ENCODE results near the gene TET3. TPM values are rescaled to one million over a fixed set of nuclear protein-coding genes. Genes with fewer than 3 reads are reported as not detected.
A peak's percentile ranks its signal among the peaks of the same experiment; 100 is the strongest.

The TET3 gene
- total RNA-seq, 2 experiments from 2014 or later, result 12.7 to 13.7 TPM

- Mint-ChIP-seq H3K9me3 (ENCODE audit: low read depth) (no peaks in the 10 kb centered on the region), H3K4me3 (peak overlapping the region; percentile 46), H3K27me3 (peaks cover 2% of the 10 kb centered on the region), H3K4me1 (peaks cover 34% of the 10 kb centered on the region), H3K27ac (peak overlapping the region; percentile 74), H3K36me3 (no peaks in the 10 kb centered on the region)
- ATAC-seq (peak; percentile 86), DNase-seq (peak; percentile 81)
- CTCF ChIA-PET, result interaction anchor here (0.7 to 2.0 kb wide), 8 partner anchors 10 to 147 kb away, joined by 3 to 8 read pairs (median 4); no protein-coding TSS in a partner anchor
These were observed 13.7 kb upstream of the TET3 start for GRCh38 chr2:73970850-73971471.

GRCh38 chr2:73971722-73972121 is 13.0 kb upstream of the TET3 start:
- Mint-ChIP-seq H3K27me3 (peaks cover 2% of the 10 kb centered on the region), H3K9me3 (ENCODE audit: low read depth) (no peaks in the 10 kb centered on the region), H3K27ac (peak overlapping the region; percentile 74), H3K4me3 (peak overlapping the region; percentile 46), H3K36me3 (no peaks in the 10 kb centered on the region), H3K4me1 (peaks cover 34% of the 10 kb centered on the region)
- no peak for DNase-seq
- CTCF ChIA-PET, result interaction anchor here (1.1 to 1.9 kb wide), 4 partner anchors 9 to 34 kb away, joined by 3 to 8 read pairs (median 4); no protein-coding TSS in a partner anchor
- no peak for ATAC-seq

- Mint-ChIP-seq H3K4me1 (peaks cover 34% of the 10 kb centered on the region), H3K9me3 (ENCODE audit: low read depth) (no peaks in the 10 kb centered on the region), H3K27me3 (peaks cover 2% of the 10 kb centered on the region), H3K27ac (no peak overlapping the region), H3K4me3 (no peak overlapping the region), H3K36me3 (no peaks in the 10 kb centered on the region)
- DNase-seq (no peak), ATAC-seq (no peak)
- CTCF ChIA-PET, result interaction anchor here (0.7 to 0.9 kb wide), 3 partner anchors 14 to 38 kb away, joined by 3 read pairs; no protein-coding TSS in a partner anchor
These were observed 11.9 kb upstream of the TET3 start for GRCh38 chr2:73972846-73973245.

GRCh38 chr2:73975731-73976130 is 9.0 kb upstream of the TET3 start:
- CTCF ChIA-PET, result interaction anchor here (0.8 to 1.0 kb wide), 2 partner anchors 25 to 37 kb away, joined by 3 read pairs; no protein-coding TSS in a partner anchor
- H3K36me3 Mint-ChIP-seq, result no peaks in the 10 kb centered on the region
- no peak for DNase-seq
- no peak for ATAC-seq
- H3K27ac Mint-ChIP-seq, result no peak overlapping the region
- no peaks in the 10 kb centered on the region for H3K27me3 Mint-ChIP-seq
- H3K9me3 Mint-ChIP-seq (ENCODE audit: low read depth), result no peaks in the 10 kb centered on the region
- H3K4me1 Mint-ChIP-seq, result peaks cover 46% of the 10 kb centered on the region
- H3K4me3 Mint-ChIP-seq, result no peak overlapping the region

- Mint-ChIP-seq H3K27ac (no peak overlapping the region), H3K9me3 (ENCODE audit: low read depth) (no peaks in the 10 kb centered on the region), H3K36me3 (no peaks in the 10 kb centered on the region), H3K4me1 (peaks cover 43% of the 10 kb centered on the region), H3K27me3 (peaks cover 10% of the 10 kb centered on the region), H3K4me3 (no peak overlapping the region)
- CTCF ChIA-PET, result no interaction called here
- ATAC-seq (no peak), DNase-seq (no peak)
These were observed 7.9 kb upstream of the TET3 start for GRCh38 chr2:73976803-73977202.

- H3K27me3 Mint-ChIP-seq, result peaks cover 13% of the 10 kb centered on the region
- no peak for DNase-seq
- H3K4me3 Mint-ChIP-seq, result no peak overlapping the region
- H3K27ac Mint-ChIP-seq, result no peak overlapping the region
- no peak for ATAC-seq
- peaks cover 37% of the 10 kb centered on the region for H3K4me1 Mint-ChIP-seq
- CTCF ChIA-PET, result no interaction called here
- H3K9me3 Mint-ChIP-seq (ENCODE audit: low read depth), result no peaks in the 10 kb centered on the region
- no peaks in the 10 kb centered on the region for H3K36me3 Mint-ChIP-seq
These were observed 7.2 kb upstream of the TET3 start for GRCh38 chr2:73977466-73977865.

GRCh38 chr2:73979021-73979420 is 5.7 kb upstream of the TET3 start:
- CTCF ChIA-PET, result interaction anchor here (1.0 to 1.2 kb wide), 4 partner anchors 8 to 126 kb away, joined by 3 to 4 read pairs (median 4); no protein-coding TSS in a partner anchor
- DNase-seq (peak; percentile 66), ATAC-seq (peak; percentile 71)
- no peak overlapping the region for H3K27ac Mint-ChIP-seq
- H3K27me3 Mint-ChIP-seq, result peaks cover 23% of the 10 kb centered on the region
- H3K9me3 Mint-ChIP-seq (ENCODE audit: low read depth), result no peaks in the 10 kb centered on the region
- H3K36me3 Mint-ChIP-seq, result no peaks in the 10 kb centered on the region
- H3K4me1 Mint-ChIP-seq, result peaks cover 36% of the 10 kb centered on the region
- peak overlapping the region; percentile 18 for H3K4me3 Mint-ChIP-seq

GRCh38 chr2:73979686-73980085 is 5.0 kb upstream of the TET3 start:
- no peaks in the 10 kb centered on the region for H3K36me3 Mint-ChIP-seq
- CTCF ChIA-PET, result interaction anchor here (0.6 to 1.2 kb wide), 4 partner anchors 8 to 125 kb away, joined by 3 to 4 read pairs (median 3); no protein-coding TSS in a partner anchor
- no peak for ATAC-seq
- H3K27me3 Mint-ChIP-seq, result peaks cover 23% of the 10 kb centered on the region
- H3K9me3 Mint-ChIP-seq (ENCODE audit: low read depth), result no peaks in the 10 kb centered on the region
- H3K4me3 Mint-ChIP-seq, result peak overlapping the region; percentile 18
- peaks cover 36% of the 10 kb centered on the region for H3K4me1 Mint-ChIP-seq
- no peak for DNase-seq
- no peak overlapping the region for H3K27ac Mint-ChIP-seq

- Mint-ChIP-seq H3K27me3 (peaks cover 23% of the 10 kb centered on the region), H3K9me3 (ENCODE audit: low read depth) (no peaks in the 10 kb centered on the region), H3K4me1 (peaks cover 36% of the 10 kb centered on the region), H3K4me3 (peak overlapping the region; percentile 70), H3K27ac (no peak overlapping the region), H3K36me3 (no peaks in the 10 kb centered on the region)
- no peak for ATAC-seq
- CTCF ChIA-PET, result interaction anchor here (1.2 to 1.5 kb wide), 3 partner anchors 10 to 154 kb away, joined by 3 to 8 read pairs (median 4); no protein-coding TSS in a partner anchor
- no peak for DNase-seq
These were observed 4.1 kb upstream of the TET3 start for GRCh38 chr2:73980566-73980965.

- peak overlapping the region; percentile 70 for H3K4me3 Mint-ChIP-seq
These were observed 3.4 kb upstream of the TET3 start for GRCh38 chr2:73981081-73982001.

GRCh38 chr2:73982140-73982617 is 2.5 kb upstream of the TET3 start:
- peaks cover 23% of the 10 kb centered on the region for H3K27me3 Mint-ChIP-seq
- H3K9me3 Mint-ChIP-seq (ENCODE audit: low read depth), result no peaks in the 10 kb centered on the region
- CTCF ChIA-PET, result interaction anchor here (0.8 kb wide), 1 partner anchor 161 kb away, joined by 3 read pairs; no protein-coding TSS in a partner anchor
- no peak overlapping the region for H3K4me3 Mint-ChIP-seq
- no peak overlapping the region for H3K27ac Mint-ChIP-seq
- H3K36me3 Mint-ChIP-seq, result peaks cover 7% of the 10 kb centered on the region
- peaks cover 51% of the 10 kb centered on the region for H3K4me1 Mint-ChIP-seq
- DNase-seq, result no peak
- no peak for ATAC-seq

More at GRCh38 chr2:73981081-73982001, 3.4 kb upstream of the TET3 start:
- peaks cover 44% of the 10 kb centered on the region for H3K4me1 Mint-ChIP-seq
- H3K36me3 Mint-ChIP-seq, result peaks cover 2% of the 10 kb centered on the region
- no peak overlapping the region for H3K27ac Mint-ChIP-seq
- ATAC-seq (peak; percentile 29), DNase-seq (peak; percentile 69)
- CTCF ChIA-PET, result interaction anchor here (1.2 to 1.5 kb wide), 3 partner anchors 11 to 154 kb away, joined by 3 to 8 read pairs (median 4); no protein-coding TSS in a partner anchor
- H3K27me3 Mint-ChIP-seq, result peaks cover 23% of the 10 kb centered on the region
- H3K9me3 Mint-ChIP-seq (ENCODE audit: low read depth), result no peaks in the 10 kb centered on the region

- CTCF ChIA-PET, result interaction anchor here (0.8 kb wide), 1 partner anchor 163 kb away, joined by 3 read pairs; no protein-coding TSS in a partner anchor
- peak overlapping the region; percentile 52 for H3K27ac Mint-ChIP-seq
- H3K36me3 Mint-ChIP-seq, result peaks cover 9% of the 10 kb centered on the region
These were observed 1.1 kb upstream of the TET3 start for GRCh38 chr2:73983322-73984202.

More at GRCh38 chr2:73983322-73984202, 1.1 kb upstream of the TET3 start:
- DNase-seq (no peak), ATAC-seq (no peak)
- Mint-ChIP-seq H3K9me3 (ENCODE audit: low read depth) (no peaks in the 10 kb centered on the region), H3K27me3 (peaks cover 23% of the 10 kb centered on the region), H3K4me1 (peaks cover 62% of the 10 kb centered on the region), H3K4me3 (peak overlapping the region; percentile 55)
